Mammary epithelial cell (primary cell): ENCODE measurements around the gene OLFM3.

Source experiments
- CTCF ChIP-seq, 2 donors: IDR thresholded peaks in 1 of 2; conservative IDR thresholded peaks in 1 of 2; 2 replicates each; pipeline ENCODE4 v1.5.1; 2011 to 2012; ENCODE audit warnings: inconsistent platforms in 2 of 2, low read length in 2 of 2, mild to moderate bottlenecking in 2 of 2, control low read depth in 1 of 2, low read depth in 1 of 2; ENCODE audit not compliant: insufficient read depth in 1 of 2; ENCODE audit errors: extremely low read depth in 1 of 2
- EZH2 ChIP-seq: IDR thresholded peaks from 2 replicates; pipeline ENCODE4 v1.6.1; 2012; ENCODE audit warnings: low read length, inconsistent platforms, borderline replicate concordance

DNA sequence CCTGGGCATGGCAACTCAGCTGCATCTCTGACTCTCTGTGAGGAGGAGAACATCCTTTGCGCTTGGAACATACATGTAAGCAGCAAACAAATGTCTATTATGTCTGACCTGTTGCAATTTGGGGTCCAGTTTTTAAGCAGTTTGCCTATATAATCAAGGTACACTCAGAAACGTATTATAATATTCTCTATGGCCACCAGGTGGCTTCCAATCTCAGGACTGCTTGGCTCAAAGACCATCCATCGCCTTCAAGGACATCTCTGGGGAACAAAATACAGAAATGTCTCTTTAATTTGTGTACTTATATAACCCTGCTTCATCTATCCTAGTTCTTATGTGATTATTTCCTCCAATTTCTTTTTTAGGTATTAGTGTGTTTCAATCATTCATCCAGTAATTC, 227.2 kb downstream of the OLFM3 start:
- TF ChIP-seq CTCF (conservative IDR thresholded peaks at IDR 0.05 in 1 of 2, IDR thresholded peaks at IDR 0.05 in 1 of 2; ENCODE audit: extremely low read depth in 1 of 2, insufficient read depth in 1 of 2, low read depth in 1 of 2, low read length in 2 of 2) (peak; percentile 33 to 40), EZH2 (no peak)
